CD4-positive, alpha-beta T cell treated with Interleukin-6 at 100 ng/mL for 8 hours (primary cell): Measurements from ENCODE around the gene SUPT7L.
A peak's percentile ranks its signal among the peaks of the same experiment; 100 is the strongest.

Experiments used
- DNase-seq: peaks from one replicate; pipeline ENCODE4 v3.0.0-alpha.2; 2020; ENCODE audit warnings: mixed read lengths, low spot score

The SUPT7L gene, protein sequence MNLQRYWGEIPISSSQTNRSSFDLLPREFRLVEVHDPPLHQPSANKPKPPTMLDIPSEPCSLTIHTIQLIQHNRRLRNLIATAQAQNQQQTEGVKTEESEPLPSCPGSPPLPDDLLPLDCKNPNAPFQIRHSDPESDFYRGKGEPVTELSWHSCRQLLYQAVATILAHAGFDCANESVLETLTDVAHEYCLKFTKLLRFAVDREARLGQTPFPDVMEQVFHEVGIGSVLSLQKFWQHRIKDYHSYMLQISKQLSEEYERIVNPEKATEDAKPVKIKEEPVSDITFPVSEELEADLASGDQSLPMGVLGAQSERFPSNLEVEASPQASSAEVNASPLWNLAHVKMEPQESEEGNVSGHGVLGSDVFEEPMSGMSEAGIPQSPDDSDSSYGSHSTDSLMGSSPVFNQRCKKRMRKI

DNA sequence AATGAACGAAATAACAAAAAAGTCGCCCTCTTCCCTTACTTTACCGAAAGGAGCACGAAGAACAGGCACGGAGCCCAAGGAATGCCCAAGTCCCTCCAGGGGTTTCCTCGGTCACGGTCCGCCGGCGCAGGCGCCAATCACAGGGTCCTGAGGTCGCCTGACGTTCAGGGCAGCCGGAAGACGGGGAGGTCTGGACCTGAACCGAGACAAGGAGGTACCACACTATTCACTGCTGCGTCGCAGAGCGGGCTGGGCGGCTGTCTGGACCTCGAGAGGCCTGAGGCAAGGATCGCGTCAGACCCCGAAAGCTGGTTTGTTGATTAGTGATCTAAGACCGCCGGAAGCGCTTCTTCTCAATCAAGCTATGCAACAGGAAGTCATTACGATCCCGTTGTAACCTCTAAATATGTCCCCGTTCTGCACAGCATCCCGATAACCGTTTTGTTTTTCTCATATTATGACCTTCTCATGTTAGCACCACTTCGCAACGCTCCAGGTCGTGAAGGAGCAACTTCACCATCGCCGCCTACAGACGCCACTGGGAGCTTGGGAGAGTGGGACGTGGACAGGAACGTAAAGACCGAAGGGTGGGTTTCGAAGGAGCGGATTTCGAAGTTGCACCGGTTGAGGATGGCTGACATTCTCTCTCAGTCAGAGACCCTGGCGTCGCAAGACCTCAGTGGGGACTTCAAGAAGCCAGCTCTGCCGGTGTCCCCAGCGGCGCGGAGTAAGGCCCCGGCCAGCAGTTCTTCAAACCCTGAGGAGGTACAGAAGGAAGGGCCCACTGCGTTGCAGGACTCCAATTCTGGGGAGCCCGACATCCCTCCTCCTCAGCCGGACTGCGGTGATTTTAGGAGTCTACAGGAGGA is at the start of gene SUPT7L, which contains the start of gene SLC4A1AP:
TSS of gene SUPT7L (minus strand) at position 330 of the 869 bp plus-strand sequence. CDS start 1,422 bp downstream, outside the sequence.
TSS of gene SLC4A1AP (plus strand) at position 605 of the 869 bp plus-strand sequence. CDS start at position 631, 26 bp downstream.
- DNase-seq = peak; percentile 62

DNA sequence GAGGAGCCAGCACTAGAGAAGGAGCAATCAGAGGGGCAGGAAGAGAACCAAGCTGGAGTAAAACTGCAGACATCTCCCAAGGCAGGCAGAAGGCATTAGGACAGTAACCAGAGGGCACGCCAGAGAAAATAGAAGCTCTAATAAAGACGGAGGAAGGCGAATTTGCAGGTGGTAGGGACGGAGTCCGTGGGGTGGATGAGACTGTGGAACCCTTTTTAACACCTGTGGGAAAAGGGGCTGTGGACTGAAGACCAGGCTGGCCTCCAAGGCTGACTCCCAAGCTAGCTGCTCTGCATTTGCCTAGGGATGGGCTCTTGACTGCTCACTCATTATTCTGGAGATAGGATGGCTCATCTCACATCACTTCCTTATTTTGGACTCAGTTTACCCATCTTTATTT is 49.8 kb upstream of the SUPT7L start:
- no peak for DNase-seq

DNA sequence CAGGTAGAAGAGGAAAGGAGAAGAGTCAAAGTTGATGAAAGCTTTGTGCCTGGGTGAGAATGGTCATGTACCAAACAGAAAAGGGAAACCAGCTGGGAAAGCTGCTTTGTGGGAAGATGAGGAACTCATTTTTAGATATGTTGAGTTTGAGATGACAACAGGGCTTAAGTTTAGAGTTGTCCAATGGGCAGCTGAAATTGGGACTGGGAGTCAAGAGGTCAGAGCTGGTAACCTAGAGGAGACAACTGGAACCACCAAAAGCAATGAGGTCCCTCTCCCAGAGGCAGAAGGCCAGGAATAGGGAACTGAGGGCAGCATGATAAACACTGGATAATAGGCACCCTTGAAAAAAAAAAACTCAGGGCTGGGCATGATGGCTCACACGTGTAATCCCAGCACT is 49.1 kb upstream of the SUPT7L start:
- DNase-seq = no peak

DNA sequence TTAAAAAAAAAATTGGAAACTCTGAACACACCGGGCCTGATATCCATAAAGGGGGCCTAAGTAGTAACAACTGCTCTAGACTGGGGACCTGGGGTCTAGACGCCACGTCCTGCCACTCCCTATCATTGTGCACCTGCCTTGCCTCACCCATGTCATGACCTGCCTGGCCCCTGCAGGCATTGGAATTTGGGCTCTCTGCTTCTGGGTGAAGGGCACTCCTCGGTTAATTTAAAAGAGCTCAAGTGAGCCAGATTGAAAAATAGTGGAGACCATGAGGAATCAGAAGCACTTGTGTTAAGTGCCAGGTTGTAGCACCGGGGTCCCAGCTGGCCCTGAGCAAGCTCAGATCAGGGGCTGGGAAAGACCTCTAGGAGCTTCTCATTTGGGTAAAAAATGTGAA is 48.4 kb upstream of the SUPT7L start:
- DNase-seq = no peak

DNA sequence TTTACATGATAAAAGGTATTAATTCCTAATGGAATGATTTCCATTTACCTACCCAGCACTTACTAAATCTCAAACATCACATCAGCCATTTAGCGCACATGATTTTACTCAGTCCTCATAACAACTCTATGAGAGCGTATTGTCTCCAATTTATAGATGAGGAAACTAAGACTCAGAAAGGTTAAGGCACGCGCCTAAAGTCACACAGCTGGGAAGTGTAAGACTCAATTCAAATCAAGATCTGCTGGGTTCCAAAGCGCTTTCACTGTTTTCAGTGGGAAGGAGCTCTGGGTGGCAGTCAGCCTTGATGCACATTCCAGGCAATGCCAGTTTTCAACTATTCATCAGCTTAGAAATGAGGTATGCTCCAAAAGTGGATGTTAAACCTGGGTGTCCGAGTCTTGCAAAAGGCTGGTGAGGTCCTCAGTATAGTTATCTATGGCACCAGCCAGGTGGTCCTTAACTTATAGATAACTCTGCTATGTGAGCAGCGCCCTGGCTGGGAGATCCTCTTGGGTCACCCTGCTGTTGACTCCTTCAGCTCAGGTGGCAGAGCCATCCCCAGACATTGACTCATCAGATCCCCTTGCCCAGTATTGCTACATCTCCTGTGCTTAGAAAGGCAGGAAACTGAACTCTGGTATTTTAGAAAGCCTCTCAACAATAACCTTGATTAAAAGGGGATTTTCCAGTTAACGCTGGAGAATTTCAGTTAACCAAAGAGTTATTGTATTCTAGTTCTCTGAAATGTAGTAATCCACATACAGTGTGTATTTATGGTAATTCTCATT is 47.4 kb upstream of the SUPT7L start:
- no peak for DNase-seq

DNA sequence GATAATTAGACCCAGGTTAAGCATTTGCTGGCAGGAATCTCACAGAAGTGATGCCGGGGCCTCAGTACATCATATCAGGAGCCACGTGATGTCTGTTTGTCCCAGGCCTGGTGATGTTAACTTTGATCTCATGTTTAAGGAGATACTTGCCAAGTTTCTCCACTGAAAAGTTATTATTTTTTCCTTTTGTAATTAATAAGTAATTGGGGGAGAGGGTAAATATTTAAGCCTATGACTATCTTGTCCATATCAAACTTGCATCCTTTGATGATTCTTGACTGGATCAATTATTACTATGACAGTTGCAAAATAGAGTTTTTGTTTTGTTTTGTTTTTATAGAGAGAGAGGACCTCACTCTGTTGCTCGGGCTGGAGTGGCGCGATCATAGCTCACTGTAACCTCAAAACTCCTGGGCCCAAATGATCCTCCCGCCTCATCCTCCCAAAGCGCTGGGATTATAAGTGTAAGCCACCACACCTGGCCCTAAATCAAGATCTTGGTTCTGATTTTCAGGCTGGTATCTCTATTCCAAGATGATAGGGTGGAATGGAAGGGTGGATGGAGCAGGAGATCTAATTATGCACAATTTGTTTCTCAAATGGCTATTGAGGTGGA is 46.7 kb upstream of the SUPT7L start:
- no peak for DNase-seq

DNA sequence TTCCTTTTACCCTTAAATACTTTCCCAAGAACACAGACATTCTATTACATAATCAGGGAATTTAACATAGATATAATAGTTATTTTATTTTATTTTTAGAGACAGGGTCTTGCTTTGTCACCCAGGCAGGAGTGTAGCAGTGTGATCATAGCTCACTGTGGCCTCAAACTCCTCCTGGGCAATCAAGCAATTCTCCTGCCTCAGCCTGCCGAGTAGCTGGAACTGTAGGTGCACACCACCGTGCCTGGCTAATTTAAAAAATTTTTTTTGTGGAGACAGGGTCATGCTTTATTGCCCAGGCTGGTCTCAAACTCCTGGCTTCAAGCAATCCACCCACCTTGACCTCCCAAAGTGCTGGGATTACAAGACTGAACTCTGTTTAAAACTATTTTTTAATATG is 45.9 kb upstream of the SUPT7L start:
- no peak for DNase-seq

DNA sequence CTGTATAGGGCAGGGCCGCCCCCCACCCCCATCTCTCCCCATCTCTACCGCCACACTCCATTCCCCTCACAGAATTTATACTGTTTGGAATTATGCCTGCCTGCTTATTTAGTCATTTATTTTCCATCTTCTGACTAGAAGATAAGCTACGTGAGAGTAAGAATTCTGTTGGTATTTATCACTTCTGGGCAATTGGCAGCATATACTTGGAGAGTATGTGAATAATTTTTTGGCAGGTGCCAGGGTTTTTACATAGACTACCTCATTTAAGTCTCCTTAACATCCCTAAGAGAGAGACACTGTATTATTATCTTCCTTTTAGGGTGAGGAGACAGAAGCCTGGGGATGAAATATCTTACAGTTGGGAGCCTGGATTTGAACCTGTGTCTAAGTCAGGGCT is 45.3 kb upstream of the SUPT7L start:
- DNase-seq = no peak

DNA sequence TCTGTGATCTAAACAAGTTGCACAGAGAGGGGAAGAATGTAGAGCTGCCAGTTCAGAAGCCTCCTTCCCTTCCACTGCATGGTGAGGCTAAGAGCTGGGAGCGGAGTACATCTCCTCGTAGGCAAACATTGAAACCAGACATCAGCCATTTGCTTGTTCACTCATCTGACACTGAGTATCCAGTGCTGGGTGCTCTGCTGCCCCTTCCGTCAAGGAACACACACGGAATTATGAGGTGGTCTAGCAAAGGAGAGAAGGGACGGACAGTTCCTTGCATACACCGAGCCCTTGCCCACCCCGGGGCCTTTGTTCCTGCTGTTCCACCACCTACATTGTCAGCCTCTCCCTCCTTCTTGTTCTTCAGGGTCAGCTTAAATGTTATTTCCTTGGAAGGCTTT is 44.8 kb upstream of the SUPT7L start:
- no peak for DNase-seq

DNA sequence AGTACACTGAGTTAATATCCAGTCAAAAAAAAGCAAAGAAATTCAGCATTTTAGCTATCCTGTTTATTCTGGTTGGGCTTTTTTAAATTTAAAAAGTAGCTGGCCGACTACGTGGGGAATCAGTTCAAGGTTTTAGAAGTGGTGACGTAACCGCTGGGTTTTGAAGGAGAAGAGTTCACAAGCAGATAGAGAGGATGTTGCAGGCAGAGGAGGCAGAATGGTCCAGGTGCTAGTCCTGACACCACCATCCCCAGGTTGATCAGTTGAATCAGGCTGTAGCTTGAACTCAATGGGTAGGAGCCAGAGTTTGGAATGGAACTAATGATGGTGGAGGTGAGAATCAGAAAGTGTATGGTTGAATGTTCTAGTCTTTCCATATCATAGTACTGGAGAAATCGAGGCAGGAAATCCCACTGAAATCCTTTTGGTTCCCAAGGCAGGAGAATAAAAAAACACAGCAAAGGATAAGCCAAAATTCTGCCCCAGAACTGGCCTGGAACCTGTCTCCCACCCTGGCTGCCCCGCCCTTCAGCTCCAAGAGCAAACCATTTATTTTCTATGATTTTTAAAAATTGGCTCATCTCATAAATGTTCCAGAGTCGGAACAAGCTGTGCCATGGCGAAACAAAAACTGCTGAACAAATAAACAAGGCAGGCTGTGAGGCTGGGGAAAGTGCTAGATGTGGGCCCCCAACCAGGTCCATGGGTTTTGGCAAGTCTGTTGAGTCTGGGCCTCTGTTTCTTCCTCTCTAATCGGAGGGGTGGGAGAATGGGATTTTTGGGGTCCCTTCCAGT is 44.2 kb upstream of the SUPT7L start:
- DNase-seq = no peak

DNA sequence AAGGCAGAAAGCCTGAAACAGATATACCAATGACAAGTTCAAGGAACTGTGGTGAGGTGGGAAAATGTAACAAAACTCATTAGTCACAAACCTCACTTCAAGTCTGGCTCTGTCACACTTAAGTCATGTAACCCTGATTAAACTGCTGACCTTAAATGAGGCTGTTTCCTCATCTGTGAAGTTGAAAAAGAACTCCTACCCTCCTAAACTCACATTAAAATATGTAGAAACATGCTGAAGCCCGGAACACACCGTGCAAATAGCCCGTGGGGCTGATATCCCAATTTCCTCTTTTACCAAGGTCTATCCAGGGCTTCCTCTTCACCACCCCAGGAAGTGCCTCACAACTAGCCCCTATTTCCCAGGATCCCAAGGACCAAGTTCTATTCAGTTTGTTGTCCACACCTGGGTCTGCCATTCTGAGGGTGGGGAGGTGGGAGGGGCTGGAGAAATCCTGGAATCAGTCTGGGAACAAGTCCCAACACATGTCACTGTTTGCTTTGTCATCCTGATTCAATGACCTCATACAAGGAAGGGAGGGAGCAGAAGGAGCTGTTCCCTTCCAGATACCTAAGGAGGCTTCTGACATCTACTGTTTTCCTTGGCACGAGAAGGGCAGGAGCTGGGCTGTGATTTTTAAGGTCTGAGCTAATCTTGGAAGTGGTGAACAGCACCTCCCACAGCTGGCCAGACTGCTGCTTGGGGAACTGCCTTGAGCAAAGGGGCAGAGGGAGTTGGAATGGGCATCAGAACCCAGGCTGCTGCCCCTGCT is 42.6 kb upstream of the SUPT7L start:
- DNase-seq = no peak

DNA sequence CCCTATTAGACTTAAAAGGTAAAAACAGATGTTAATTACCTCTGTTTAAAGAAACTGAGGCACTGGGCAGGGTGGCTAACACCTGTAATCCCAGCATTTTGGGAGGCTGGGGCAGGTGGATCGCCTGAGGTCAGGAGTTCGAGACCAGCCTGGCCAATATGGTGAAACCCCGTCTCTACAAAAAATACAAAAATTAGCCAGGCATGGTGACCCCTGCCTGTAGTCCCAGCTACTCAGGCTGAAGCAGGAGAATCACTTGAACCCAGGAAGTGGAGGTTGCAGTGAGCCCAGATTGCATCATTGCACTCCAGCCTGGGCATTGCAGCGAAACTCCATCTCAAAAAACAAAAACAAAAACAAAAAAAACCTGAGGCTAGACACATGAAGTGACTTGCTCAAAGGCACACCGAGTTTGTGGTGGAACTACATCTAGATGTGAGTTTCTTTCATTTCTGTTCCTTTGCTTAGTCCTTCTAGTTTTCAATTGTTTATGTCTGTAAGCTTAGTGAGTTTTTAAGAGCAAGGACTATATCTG is 41.0 kb upstream of the SUPT7L start:
- no peak for DNase-seq

DNA sequence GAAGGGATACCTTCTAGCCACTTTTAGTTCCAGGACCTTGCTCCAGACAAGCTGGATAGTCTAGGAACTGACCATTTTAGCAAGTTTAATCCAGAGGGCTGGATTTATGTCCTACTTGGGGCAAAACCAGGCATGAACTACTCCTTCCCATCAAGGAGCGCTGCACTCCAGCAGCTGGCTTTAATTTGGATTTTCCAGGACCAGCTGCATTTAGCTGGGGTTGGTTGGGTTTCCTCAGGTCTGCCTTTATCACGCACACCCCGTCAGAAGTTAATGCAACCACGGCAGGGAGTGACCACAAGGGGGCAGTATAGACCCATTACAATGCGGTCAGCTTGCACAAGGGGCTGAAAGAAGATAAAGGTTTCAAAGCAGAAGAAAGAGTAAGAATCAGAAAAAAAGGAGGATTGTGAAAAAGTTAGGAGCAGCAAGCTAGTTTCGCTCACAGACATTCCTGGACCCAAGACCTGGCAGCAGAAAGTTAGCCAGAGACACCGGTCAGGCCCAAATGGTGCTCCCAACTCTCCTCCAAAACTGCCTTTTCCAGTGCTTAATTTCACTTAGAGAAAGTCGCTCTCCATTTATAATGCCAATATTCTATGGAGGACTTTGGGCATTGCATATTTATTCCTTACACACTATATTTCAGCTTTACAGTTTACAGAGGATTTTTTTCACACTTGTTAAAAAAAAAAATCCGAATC is 40.4 kb upstream of the SUPT7L start:
- peak; percentile 81 for DNase-seq

DNA sequence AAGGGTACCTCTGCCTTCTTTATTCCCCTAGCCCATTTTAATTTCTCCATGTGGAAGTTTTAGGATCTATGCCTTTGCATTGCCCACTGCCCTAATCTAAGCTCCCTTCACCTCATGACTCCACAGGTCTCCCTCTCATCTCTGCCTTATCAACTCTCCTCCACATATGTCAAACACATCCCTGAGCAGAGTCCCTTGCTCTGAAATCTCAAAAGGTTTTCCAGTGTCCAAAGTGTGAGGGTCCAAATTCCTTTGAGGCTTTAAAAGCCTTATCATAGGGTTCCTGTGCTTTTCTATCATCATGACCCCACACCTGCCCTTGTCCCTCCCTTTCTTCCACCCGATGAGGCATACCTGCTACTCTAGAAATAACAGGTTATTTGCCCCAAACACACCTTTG is 38.9 kb upstream of the SUPT7L start:
- no peak for DNase-seq

DNA sequence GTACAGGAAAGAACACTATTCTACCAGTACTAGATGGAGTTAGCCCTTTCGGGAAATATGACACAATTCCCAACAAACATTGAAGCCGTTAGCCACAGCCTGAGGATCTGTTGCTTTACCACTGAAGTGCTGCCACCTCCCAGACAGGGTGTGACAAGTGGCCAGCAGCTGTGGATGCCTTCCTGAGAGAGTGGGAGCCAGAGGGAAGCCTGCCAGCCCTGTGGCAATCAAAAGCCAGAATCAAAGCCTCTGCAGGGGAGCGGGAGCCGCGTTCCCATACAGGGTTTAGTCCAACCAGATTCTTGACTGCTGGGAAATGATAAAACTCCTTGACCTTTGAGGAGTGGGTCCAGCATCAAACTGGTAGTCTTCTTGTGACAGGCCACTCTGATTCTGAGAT is 38.3 kb upstream of the SUPT7L start:
- DNase-seq = no peak

DNA sequence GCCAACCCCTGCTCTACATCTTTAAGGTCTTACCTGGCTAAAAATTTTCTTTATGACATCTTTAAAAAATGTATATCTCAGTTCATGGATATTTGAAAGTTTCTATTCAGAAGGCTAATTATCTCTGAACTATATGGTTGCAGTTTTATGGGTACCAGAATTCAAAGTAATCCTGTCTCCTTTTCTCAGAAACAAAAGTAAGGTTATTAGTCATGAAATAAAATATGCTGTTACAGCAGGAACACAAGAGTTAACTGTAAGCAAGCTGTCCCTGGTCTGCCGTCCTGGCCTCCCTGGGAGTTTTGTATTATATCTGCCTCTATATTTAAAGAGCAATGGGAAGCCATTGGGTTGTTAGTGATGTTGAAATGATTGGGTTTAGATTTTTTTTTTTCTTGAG is 34.2 kb upstream of the SUPT7L start:
- no peak for DNase-seq

DNA sequence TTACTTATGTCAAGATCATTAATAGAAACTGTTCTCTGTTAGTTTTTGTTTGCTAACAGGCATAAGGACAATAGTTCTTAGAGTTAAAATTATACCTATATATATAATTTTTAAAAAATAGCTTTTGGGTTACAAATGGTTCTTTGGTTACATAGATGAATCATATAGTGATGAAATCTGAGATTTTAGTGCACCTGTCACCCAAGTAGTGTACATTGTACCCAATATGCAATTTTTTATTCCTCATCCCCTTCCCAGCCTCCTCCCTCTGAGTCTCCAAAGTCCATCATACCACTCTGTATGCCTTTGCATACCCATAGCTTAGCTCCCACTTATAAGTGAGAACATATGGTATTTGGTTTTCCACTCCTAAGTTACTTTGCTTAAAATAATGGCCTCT is 26.6 kb upstream of the SUPT7L start:
- DNase-seq = no peak

DNA sequence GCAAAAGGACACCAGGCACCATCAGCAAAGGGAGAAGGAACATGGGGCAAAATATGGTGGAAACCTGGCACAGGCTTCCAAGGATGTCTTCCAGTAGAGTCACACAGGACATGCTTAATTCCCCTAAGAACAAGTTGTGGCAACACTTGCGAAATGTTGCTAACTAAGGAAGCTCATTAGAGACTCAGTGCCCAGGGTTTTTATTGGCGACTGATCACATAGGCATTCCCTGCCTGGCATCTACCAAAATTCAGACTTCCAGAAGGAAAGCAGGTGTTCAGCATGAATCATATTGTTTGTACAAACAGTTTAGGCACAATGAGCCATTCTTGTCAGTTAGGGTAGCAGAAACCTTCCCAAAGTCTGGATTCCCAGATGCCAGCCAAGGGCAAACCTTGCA is 26.0 kb upstream of the SUPT7L start:
- no peak for DNase-seq

DNA sequence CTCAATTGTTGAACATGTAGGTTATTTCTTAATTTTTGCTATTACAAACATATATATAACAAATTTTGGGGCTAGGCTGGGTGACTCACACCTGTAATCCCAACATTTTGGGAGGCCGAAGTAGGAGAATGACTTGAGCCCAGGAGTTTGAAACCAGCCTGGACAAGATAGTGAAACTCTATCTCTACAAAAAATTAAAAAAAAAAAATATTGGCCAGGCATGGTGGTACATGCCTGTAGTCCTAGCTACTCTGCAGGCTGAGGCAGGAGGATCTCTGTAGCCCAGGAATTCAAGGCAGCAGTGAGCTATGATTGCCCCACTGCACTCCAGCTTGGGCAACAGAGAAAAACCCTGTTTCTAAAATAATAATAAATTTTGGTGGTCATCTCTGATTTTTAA is 23.8 kb upstream of the SUPT7L start:
- no peak for DNase-seq
